ENCODE data around the gene DLK1. TPM values are rescaled to one million over a fixed set of nuclear protein-coding genes. Genes with fewer than 3 reads are reported as not detected.

DLK1 gene
- total and polyA plus RNA-seq, 8 donors, result 0.25 to 1.7 (median 1.6) TPM; not detected in 1

GRCh38 chr14:100772607-100773165 lies 46.0 kb downstream of the DLK1 start:
- peaks cover 0 to 7% of the 10 kb centered on the region in 2 donors for H3K27me3 ChIP-seq
- peaks cover 0 to 4% of the 10 kb centered on the region in 2 donors for H3K9me3 ChIP-seq
- H3K4me3 ChIP-seq, result no peak overlapping the region
- intact Hi-C loops (cut with DNase I), result no loop called here
- no peaks in the 10 kb centered on the region for H3K36me3 ChIP-seq
- TF ChIP-seq CTCF (IDR thresholded peaks at IDR 0.05), result no peak
- DNase-seq (no peak), ATAC-seq (no peak)
- no peaks in the 10 kb centered on the region for H3K4me1 ChIP-seq
- H3K27ac ChIP-seq, result no peak overlapping the region

- Histone ChIP-seq H3K4me3 (no peak overlapping the region), H3K9me3 (peaks cover 0 to 4% of the 10 kb centered on the region in 2 donors)
- no peak for TF ChIP-seq CTCF (IDR thresholded peaks at IDR 0.05)
These were observed 46.9 kb downstream of the DLK1 start for GRCh38 chr14:100773331-100774163.

GRCh38 chr14:100774164-100774537 lies 47.5 kb downstream of the DLK1 start:
- peaks cover 0 to 4% of the 10 kb centered on the region in 2 donors for H3K9me3 ChIP-seq
- no peak for ATAC-seq
- H3K27ac ChIP-seq, result no peak overlapping the region
- H3K4me3 ChIP-seq, result no peak overlapping the region
- H3K36me3 ChIP-seq, result no peaks in the 10 kb centered on the region
- H3K4me1 ChIP-seq, result no peaks in the 10 kb centered on the region
- DNase-seq, result no peak
- TF ChIP-seq CTCF (IDR thresholded peaks at IDR 0.05), result no peak
- intact Hi-C loops (cut with DNase I), result no loop called here
- H3K27me3 ChIP-seq, result no peaks in the 10 kb centered on the region

More at GRCh38 chr14:100773331-100774163, 46.9 kb downstream of the DLK1 start:
- no peaks in the 10 kb centered on the region for H3K27me3 ChIP-seq
- no peaks in the 10 kb centered on the region for H3K36me3 ChIP-seq
- H3K4me1 ChIP-seq, result no peaks in the 10 kb centered on the region
- ATAC-seq, result no peak
- peak in 1 of 4 donors; percentile 71 for DNase-seq
- H3K27ac ChIP-seq, result no peak overlapping the region
- intact Hi-C loops (cut with DNase I), result no loop called here

- intact Hi-C loops (cut with DNase I), result no loop called here
- ATAC-seq, result no peak
- Histone ChIP-seq H3K27ac (no peak overlapping the region), H3K9me3 (peaks cover 0 to 4% of the 10 kb centered on the region in 2 donors), H3K4me1 (no peaks in the 10 kb centered on the region), H3K4me3 (no peak overlapping the region), H3K36me3 (no peaks in the 10 kb centered on the region), H3K27me3 (no peaks in the 10 kb centered on the region)
- no peak for TF ChIP-seq CTCF (IDR thresholded peaks at IDR 0.05)
- DNase-seq, result no peak
These were observed 48.7 kb downstream of the DLK1 start for GRCh38 chr14:100775351-100775830.
